ENCODE measurements around the gene TMEM232.

TMEM232 gene

DNA sequence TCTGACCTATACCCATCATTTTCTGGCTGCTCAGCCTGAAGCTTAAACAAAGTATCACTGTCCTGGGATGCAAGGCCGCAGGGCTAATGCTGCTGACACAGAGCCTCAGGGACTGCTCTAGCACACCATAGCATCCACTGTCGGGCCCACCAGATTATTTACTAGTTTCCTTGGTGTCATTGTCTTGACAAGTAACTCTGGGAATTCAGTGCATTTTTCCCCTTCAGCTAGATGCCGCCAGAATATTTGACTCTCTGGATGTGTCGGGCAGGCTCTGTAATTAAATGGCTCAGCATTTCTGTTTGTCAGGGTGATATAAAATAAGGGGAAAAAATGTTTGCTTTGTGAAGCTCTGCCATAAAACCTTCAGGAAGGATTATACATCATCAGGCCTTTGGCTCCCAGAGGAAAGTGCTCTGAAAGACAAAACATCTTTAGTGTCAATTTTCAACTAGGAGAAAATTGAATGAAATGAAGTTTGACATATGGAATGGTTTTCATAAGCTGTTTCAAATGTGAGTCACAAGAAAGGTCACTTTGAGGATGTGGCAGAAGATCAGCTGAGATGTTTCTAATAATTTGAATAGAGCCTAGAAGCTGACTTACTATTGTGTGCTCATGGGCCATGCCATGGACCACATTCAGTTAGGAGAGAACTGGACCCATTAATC, 350.1 kb downstream of the TMEM232 start:
- DNase-seq (ENCODE audit: insufficient read length, low spot score) (no peak), FAIRE-seq (no peak)
- TF ChIP-seq CTCF (IDR thresholded peaks at IDR 0.05; ENCODE audit: insufficient read depth, missing control alignments): no peak

- FAIRE-seq (no peak), DNase-seq (ENCODE audit: insufficient read length, low spot score) (no peak)
- no peak for TF ChIP-seq CTCF (IDR thresholded peaks at IDR 0.05; ENCODE audit: insufficient read depth, missing control alignments)
These were observed 354.8 kb downstream of the TMEM232 start for GRCh38 chr5:110371725-110372041.

- no peak for DNase-seq (ENCODE audit: insufficient read length, low spot score)
- no peak for TF ChIP-seq CTCF (IDR thresholded peaks at IDR 0.05; ENCODE audit: insufficient read depth, missing control alignments)
- no peak for FAIRE-seq
These were observed 355.3 kb downstream of the TMEM232 start for GRCh38 chr5:110371011-110371724.

Data from D721Med (cell line).